IPS-15b (cell line): ENCODE data around the gene CKS1B.

ENCODE experiments used
- H3K27me3 ChIP-seq: one replicate; pipeline ENCODE4 v1.6.1; 2013; ENCODE audit warnings: low read length; ENCODE audit not compliant: control insufficient read depth, insufficient read depth
- H3K36me3 ChIP-seq: one replicate; pipeline ENCODE4 v1.6.1; 2013; ENCODE audit warnings: low read length; ENCODE audit not compliant: control insufficient read depth, insufficient read depth
- H3K4me1 ChIP-seq: one replicate; pipeline ENCODE4 v1.6.1; 2013; ENCODE audit warnings: mild to moderate bottlenecking, low read length; ENCODE audit not compliant: control insufficient read depth, insufficient read depth
- H3K4me3 ChIP-seq: one replicate; pipeline ENCODE4 v1.5.1; 2013; ENCODE audit warnings: low read depth, low read length
- H3K9ac ChIP-seq: one replicate; pipeline ENCODE4 v1.6.1; 2013; ENCODE audit warnings: low read depth, mild to moderate bottlenecking, low read length
- H3K9me3 ChIP-seq: one replicate; pipeline ENCODE4 v1.6.1; 2013; ENCODE audit warnings: mild to moderate bottlenecking, low read length; ENCODE audit not compliant: control insufficient read depth, insufficient read depth

CKS1B gene

GRCh38 chr1:154951901-154952657 lies 22.4 kb upstream of the CKS1B start:
- no peak overlapping the region for H3K9ac ChIP-seq
- no peaks in the 10 kb centered on the region for H3K27me3 ChIP-seq
- H3K9me3 ChIP-seq = no peaks in the 10 kb centered on the region
- peaks cover 3% of the 10 kb centered on the region for H3K36me3 ChIP-seq
- peaks cover 12% of the 10 kb centered on the region for H3K4me1 ChIP-seq
- no peak overlapping the region for H3K4me3 ChIP-seq

- Histone ChIP-seq H3K4me3 (no peak overlapping the region), H3K4me1 (peaks cover 14% of the 10 kb centered on the region), H3K27me3 (no peaks in the 10 kb centered on the region), H3K9ac (no peak overlapping the region), H3K9me3 (no peaks in the 10 kb centered on the region), H3K36me3 (peaks cover 3% of the 10 kb centered on the region)
These were observed 21.8 kb upstream of the CKS1B start for GRCh38 chr1:154952664-154953063.

- Histone ChIP-seq H3K27me3 (no peaks in the 10 kb centered on the region), H3K4me3 (no peak overlapping the region), H3K9me3 (no peaks in the 10 kb centered on the region), H3K36me3 (peaks cover 4% of the 10 kb centered on the region), H3K9ac (no peak overlapping the region), H3K4me1 (peaks cover 14% of the 10 kb centered on the region)
These were observed 20.9 kb upstream of the CKS1B start for GRCh38 chr1:154953611-154954038.

GRCh38 chr1:154954541-154954940 lies 19.9 kb upstream of the CKS1B start:
- H3K4me3 ChIP-seq = no peak overlapping the region

GRCh38 chr1:154955039-154955717 lies 19.3 kb upstream of the CKS1B start:
- Histone ChIP-seq H3K4me3 (peak overlapping the region; percentile 75), H3K4me1 (peaks cover 14% of the 10 kb centered on the region), H3K36me3 (peaks cover 13% of the 10 kb centered on the region), H3K27me3 (no peaks in the 10 kb centered on the region), H3K9me3 (no peaks in the 10 kb centered on the region), H3K9ac (no peak overlapping the region)

More at GRCh38 chr1:154954541-154954940, 19.9 kb upstream of the CKS1B start:
- H3K4me1 ChIP-seq = peaks cover 14% of the 10 kb centered on the region
- peaks cover 10% of the 10 kb centered on the region for H3K36me3 ChIP-seq
- H3K9ac ChIP-seq = no peak overlapping the region
- no peaks in the 10 kb centered on the region for H3K27me3 ChIP-seq
- no peaks in the 10 kb centered on the region for H3K9me3 ChIP-seq

- Histone ChIP-seq H3K9me3 (no peaks in the 10 kb centered on the region), H3K4me3 (peak within 1 kb of the TSS; percentile 75), H3K4me1 (peaks cover 19% of the 10 kb centered on the region), H3K27me3 (no peaks in the 10 kb centered on the region), H3K36me3 (peaks cover 13% of the 10 kb centered on the region), H3K9ac (peak within 1 kb of the TSS; percentile 77)
These were observed 18.6 kb upstream of the CKS1B start, which contains the start of gene PBXIP1 for GRCh38 chr1:154955718-154956543. PBXIP1 (minus strand) TSS chr1:154956099; CDS start chr1:154953721, 2,378 bp downstream.

GRCh38 chr1:154956544-154956941 lies 17.9 kb upstream of the CKS1B start:
- Histone ChIP-seq H3K9ac (no peak overlapping the region), H3K36me3 (peaks cover 13% of the 10 kb centered on the region), H3K4me1 (peaks cover 19% of the 10 kb centered on the region), H3K9me3 (no peaks in the 10 kb centered on the region), H3K4me3 (peak overlapping the region; percentile 75), H3K27me3 (no peaks in the 10 kb centered on the region)

- no peaks in the 10 kb centered on the region for H3K9me3 ChIP-seq
- no peaks in the 10 kb centered on the region for H3K27me3 ChIP-seq
- H3K36me3 ChIP-seq = peaks cover 13% of the 10 kb centered on the region
- H3K9ac ChIP-seq = no peak overlapping the region
- peak overlapping the region; percentile 75 for H3K4me3 ChIP-seq
- H3K4me1 ChIP-seq = peaks cover 19% of the 10 kb centered on the region
These were observed 17.3 kb upstream of the CKS1B start for GRCh38 chr1:154957091-154957657.

GRCh38 chr1:154958036-154958435 lies 16.4 kb upstream of the CKS1B start:
- Histone ChIP-seq H3K4me3 (no peak overlapping the region), H3K9ac (no peak overlapping the region), H3K9me3 (no peaks in the 10 kb centered on the region), H3K4me1 (peaks cover 19% of the 10 kb centered on the region), H3K27me3 (no peaks in the 10 kb centered on the region), H3K36me3 (peaks cover 15% of the 10 kb centered on the region)

- Histone ChIP-seq H3K27me3 (no peaks in the 10 kb centered on the region), H3K9ac (no peak overlapping the region), H3K4me3 (no peak overlapping the region), H3K9me3 (no peaks in the 10 kb centered on the region), H3K36me3 (peaks cover 22% of the 10 kb centered on the region), H3K4me1 (peaks cover 19% of the 10 kb centered on the region)
These were observed 15.6 kb upstream of the CKS1B start for GRCh38 chr1:154958681-154959425.

- H3K4me1 ChIP-seq = peaks cover 19% of the 10 kb centered on the region
- H3K36me3 ChIP-seq = peaks cover 26% of the 10 kb centered on the region
These were observed 15.1 kb upstream of the CKS1B start for GRCh38 chr1:154959426-154959780.

More at GRCh38 chr1:154959426-154959780, 15.1 kb upstream of the CKS1B start:
- H3K9me3 ChIP-seq = no peaks in the 10 kb centered on the region
- H3K9ac ChIP-seq = no peak overlapping the region
- H3K27me3 ChIP-seq = no peaks in the 10 kb centered on the region
- no peak overlapping the region for H3K4me3 ChIP-seq
